Measurements from ENCODE around the gene MBNL1. TPM values are rescaled to one million over a fixed set of nuclear protein-coding genes. Genes with fewer than 3 reads are reported as not detected.

MBNL1 gene
- total and polyA plus RNA-seq, 2 of the 13 experiments (the other 11 are each of a cell fraction or from before 2014, with no cell fraction given): 27.1 to 55.4 TPM

DNA sequence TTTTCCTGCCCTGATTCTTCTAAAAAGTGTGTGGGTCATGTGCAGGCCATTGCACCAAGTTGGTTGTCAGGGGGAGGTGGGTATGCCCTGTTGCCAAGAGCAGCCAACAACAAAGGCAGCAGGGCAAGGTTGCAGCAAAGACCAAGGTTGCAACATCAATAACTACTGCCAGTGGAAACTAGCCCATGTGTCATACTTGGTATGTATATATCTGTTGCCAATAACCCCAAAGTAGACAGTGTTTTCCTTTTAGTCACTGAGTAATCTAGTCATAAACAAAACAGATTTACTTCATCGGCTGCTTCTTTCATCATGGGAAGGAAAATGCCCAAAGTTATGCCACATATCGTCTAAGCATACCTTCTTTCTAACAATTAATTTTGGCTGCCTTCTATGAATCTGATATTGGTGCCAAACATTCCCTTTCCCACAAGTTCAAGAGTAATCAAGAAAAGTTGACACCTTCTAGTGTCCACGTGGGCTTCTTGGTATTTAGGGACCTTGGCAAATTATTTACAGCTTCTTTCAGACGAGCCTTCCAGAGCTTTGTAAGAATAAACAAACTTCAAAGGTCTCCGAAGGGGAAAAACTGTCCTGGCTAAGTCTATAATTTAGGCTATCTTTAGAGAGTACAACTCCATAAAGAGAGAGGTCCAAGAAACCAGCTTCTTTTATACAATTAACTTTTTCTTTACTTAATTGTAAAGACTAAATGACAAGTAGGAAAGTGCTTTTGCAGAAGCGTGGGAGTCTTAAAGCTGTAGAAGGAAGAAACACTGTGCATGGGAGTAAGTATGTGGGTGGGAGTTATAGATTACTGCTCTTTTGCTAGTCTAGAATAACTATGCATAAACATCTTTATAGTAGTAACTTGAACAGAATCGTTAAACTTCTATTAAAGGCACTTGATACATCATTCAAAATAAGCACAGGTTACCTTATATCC is 10.0 kb upstream of the MBNL1 start (continued):
- TF ChIP-seq KAT7 (CRISPR knock-in tag; IDR thresholded peaks at IDR 0.05; ENCODE audit: borderline replicate concordance) (no peak), ZBTB7A (CRISPR knock-in tag; IDR thresholded peaks at IDR 0.05) (no peak), PHF5A (CRISPR knock-in tag; IDR thresholded peaks at IDR 0.05; ENCODE audit: low read depth, unreplicated experiment) (no peak), ZNF782 (CRISPR knock-in tag; IDR thresholded peaks at IDR 0.05; ENCODE audit: borderline replicate concordance) (no peak), ZNF619 (CRISPR knock-in tag; IDR thresholded peaks at IDR 0.05) (no peak), SOX5 (CRISPR knock-in tag; IDR thresholded peaks at IDR 0.05; ENCODE audit: borderline replicate concordance) (peak; percentile 81), POLR2AphosphoS5 (IDR thresholded peaks at IDR 0.05; ENCODE audit: low read depth, low read length) (no peak), FOSL2 (CRISPR knock-in tag; IDR thresholded peaks at IDR 0.05) (peak; percentile 90), ZNF790 (CRISPR knock-in tag; IDR thresholded peaks at IDR 0.05; ENCODE audit: borderline replicate concordance) (no peak), ADNP (CRISPR knock-in tag; IDR thresholded peaks at IDR 0.05) (no peak), CREM (IDR thresholded peaks at IDR 0.05) (peak; percentile 35; the same call in 1 of the 2 replicates), CREM (CRISPR knock-in tag; IDR thresholded peaks at IDR 0.05) (no peak), ZNF329 (CRISPR knock-in tag; IDR thresholded peaks at IDR 0.05; ENCODE audit: low read depth) (no peak), PPARG (CRISPR knock-in tag; conservative IDR thresholded peaks at IDR 0.05) (no peak), PHB2 (IDR thresholded peaks at IDR 0.05; ENCODE audit: partially characterized antibody) (no peak), MYC (CRISPR knock-in tag; IDR thresholded peaks at IDR 0.05; ENCODE audit: borderline replicate concordance) (no peak)
- TF ChIP-seq, protein P1, sequence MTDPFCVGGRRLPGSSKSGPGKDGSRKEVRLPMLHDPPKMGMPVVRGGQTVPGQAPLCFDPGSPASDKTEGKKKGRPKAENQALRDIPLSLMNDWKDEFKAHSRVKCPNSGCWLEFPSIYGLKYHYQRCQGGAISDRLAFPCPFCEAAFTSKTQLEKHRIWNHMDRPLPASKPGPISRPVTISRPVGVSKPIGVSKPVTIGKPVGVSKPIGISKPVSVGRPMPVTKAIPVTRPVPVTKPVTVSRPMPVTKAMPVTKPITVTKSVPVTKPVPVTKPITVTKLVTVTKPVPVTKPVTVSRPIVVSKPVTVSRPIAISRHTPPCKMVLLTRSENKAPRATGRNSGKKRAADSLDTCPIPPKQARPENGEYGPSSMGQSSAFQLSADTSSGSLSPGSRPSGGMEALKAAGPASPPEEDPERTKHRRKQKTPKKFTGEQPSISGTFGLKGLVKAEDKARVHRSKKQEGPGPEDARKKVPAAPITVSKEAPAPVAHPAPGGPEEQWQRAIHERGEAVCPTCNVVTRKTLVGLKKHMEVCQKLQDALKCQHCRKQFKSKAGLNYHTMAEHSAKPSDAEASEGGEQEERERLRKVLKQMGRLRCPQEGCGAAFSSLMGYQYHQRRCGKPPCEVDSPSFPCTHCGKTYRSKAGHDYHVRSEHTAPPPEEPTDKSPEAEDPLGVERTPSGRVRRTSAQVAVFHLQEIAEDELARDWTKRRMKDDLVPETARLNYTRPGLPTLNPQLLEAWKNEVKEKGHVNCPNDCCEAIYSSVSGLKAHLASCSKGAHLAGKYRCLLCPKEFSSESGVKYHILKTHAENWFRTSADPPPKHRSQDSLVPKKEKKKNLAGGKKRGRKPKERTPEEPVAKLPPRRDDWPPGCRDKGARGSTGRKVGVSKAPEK (CRISPR knock-in tag; IDR thresholded peaks at IDR 0.05; ENCODE audit: borderline replicate concordance): no peak
- TF ChIP-seq, protein P2, sequence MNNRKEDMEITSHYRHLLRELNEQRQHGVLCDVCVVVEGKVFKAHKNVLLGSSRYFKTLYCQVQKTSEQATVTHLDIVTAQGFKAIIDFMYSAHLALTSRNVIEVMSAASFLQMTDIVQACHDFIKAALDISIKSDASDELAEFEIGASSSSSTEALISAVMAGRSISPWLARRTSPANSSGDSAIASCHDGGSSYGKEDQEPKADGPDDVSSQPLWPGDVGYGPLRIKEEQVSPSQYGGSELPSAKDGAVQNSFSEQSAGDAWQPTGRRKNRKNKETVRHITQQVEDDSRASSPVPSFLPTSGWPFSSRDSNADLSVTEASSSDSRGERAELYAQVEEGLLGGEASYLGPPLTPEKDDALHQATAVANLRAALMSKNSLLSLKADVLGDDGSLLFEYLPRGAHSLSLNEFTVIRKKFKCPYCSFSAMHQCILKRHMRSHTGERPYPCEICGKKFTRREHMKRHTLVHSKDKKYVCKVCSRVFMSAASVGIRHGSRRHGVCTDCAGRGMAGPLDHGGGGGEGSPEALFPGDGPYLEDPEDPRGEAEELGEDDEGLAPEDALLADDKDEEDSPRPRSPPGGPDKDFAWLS (CRISPR knock-in tag; IDR thresholded peaks at IDR 0.05; ENCODE audit: borderline replicate concordance): no peak
- TF ChIP-seq, protein P3, sequence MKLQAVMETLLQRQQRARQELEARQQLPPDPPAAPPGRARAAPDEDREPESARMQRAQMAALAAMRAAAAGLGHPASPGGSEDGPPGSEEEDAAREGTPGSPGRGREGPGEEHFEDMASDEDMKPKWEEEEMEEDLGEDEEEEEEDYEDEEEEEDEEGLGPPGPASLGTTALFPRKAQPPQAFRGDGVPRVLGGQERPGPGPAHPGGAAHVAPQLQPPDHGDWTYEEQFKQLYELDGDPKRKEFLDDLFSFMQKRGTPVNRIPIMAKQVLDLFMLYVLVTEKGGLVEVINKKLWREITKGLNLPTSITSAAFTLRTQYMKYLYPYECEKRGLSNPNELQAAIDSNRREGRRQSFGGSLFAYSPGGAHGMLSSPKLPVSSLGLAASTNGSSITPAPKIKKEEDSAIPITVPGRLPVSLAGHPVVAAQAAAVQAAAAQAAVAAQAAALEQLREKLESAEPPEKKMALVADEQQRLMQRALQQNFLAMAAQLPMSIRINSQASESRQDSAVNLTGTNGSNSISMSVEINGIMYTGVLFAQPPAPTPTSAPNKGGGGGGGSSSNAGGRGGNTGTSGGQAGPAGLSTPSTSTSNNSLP (IDR thresholded peaks at IDR 0.05; ENCODE audit: low read depth, low read length): peak; percentile 82
- TF ChIP-seq, protein P4, sequence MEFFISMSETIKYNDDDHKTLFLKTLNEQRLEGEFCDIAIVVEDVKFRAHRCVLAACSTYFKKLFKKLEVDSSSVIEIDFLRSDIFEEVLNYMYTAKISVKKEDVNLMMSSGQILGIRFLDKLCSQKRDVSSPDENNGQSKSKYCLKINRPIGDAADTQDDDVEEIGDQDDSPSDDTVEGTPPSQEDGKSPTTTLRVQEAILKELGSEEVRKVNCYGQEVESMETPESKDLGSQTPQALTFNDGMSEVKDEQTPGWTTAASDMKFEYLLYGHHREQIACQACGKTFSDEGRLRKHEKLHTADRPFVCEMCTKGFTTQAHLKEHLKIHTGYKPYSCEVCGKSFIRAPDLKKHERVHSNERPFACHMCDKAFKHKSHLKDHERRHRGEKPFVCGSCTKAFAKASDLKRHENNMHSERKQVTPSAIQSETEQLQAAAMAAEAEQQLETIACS (CRISPR knock-in tag; IDR thresholded peaks at IDR 0.05): no peak
